PC-3 (cell line): ENCODE results near the gene SULF2. TPM values are rescaled to one million over a fixed set of nuclear protein-coding genes. Genes with fewer than 3 reads are reported as not detected.
A peak's percentile ranks its signal among the peaks of the same experiment; 100 is the strongest.

Experiments
- ATAC-seq: fragments of 200-7000 bp; cut with Tn5 transposase; 2 replicates; pipeline ENCODE4 v1.9.1; 2020; ENCODE audit warnings: mild to moderate bottlenecking, moderate library complexity
- BruUV-seq: library from RNA; stranded (reverse); fragments of 400-500 nt; replicated peaks from 2 replicates; lab custom pipeline; 2021; lab: Mats Ljungman, UMichigan
- CTCF ChIA-PET: fragments of 300-600 bp; sonication (Branson Sonifier 250); formaldehyde crosslinking; loops from one replicate; lab custom pipeline; 2022; ENCODE audit warnings: antibody characterized with exemption; lab: Charles Lee
- POLR2A ChIA-PET: fragments of 300-600 bp; sonication (Branson Sonifier 250); formaldehyde crosslinking; loops from one replicate; lab custom pipeline; 2022; ENCODE audit warnings: antibody characterized with exemption; ENCODE audit not compliant: unreplicated experiment; lab: Charles Lee
- DNase-seq: peaks from one replicate; pipeline ENCODE4 v3.0.0-alpha.2; 2015
- H2AFZ ChIP-seq: fragments of 300-600 bp; sonication (generic); 2 replicates; pipeline ENCODE4 v1.6.0; 2016; ENCODE audit warnings: antibody characterized with exemption, low read length
- H3F3A ChIP-seq: fragments of 300-600 bp; sonication (generic); one replicate; pipeline ENCODE4 v1.6.0; 2017; ENCODE audit warnings: antibody characterized with exemption, low read length, control low read depth, mild to moderate bottlenecking; ENCODE audit not compliant: unreplicated experiment
- H3K27ac ChIP-seq: fragments of 300-600 bp; sonication (generic); 2 replicates; pipeline ENCODE4 v1.5.1; 2016; ENCODE audit warnings: mild to moderate bottlenecking, low read length
- H3K27me3 ChIP-seq: fragments of 300-600 bp; sonication (generic); 2 replicates; pipeline ENCODE4 v1.6.1; 2016; ENCODE audit warnings: low read length, mixed read lengths
- H3K36me3 ChIP-seq: fragments of 300-600 bp; sonication (generic); 2 replicates; pipeline ENCODE4 v1.6.1; 2016; ENCODE audit warnings: low read depth, mixed run types, low read length, mixed read lengths
- H3K4me1 ChIP-seq: fragments of 300-600 bp; sonication (generic); 2 replicates; pipeline ENCODE4 v1.5.1; 2016; ENCODE audit warnings: low read length; ENCODE audit not compliant: insufficient read depth
- H3K4me2 ChIP-seq: fragments of 300-600 bp; sonication (generic); 2 replicates; pipeline ENCODE4 v1.6.0; 2016; ENCODE audit warnings: low read length
- H3K4me3 ChIP-seq: fragments of 300-600 bp; sonication (generic); 2 replicates; pipeline ENCODE4 v1.5.1; 2016; ENCODE audit warnings: mild to moderate bottlenecking, low read length, mixed read lengths
- H3K79me2 ChIP-seq: fragments of 300-600 bp; sonication (generic); 2 replicates; pipeline ENCODE4 v1.6.1; 2017; ENCODE audit warnings: low read length, mixed read lengths
- H3K9ac ChIP-seq: fragments of 300-600 bp; sonication (generic); 2 replicates; pipeline ENCODE4 v1.6.0; 2016; ENCODE audit warnings: mild to moderate bottlenecking, low read length
- H3K9me2 ChIP-seq: fragments of 300-600 bp; sonication (generic); replicated peaks from 2 replicates; pipeline ENCODE4 v1.6.1; 2016; ENCODE audit warnings: mixed run types, low read length, mixed read lengths
- H3K9me3 ChIP-seq: fragments of 300-600 bp; sonication (generic); 2 replicates; pipeline ENCODE4 v1.6.1; 2016; ENCODE audit warnings: low read length, mixed read lengths
- H4K20me1 ChIP-seq: fragments of 300-600 bp; sonication (generic); 2 replicates; pipeline ENCODE4 v1.6.1; 2016; ENCODE audit warnings: low read length, mixed read lengths
- CTCF ChIP-seq: fragments of 300-600 bp; sonication (generic); conservative IDR thresholded peaks from 2 replicates; pipeline ENCODE4 v1.5.1; 2017; ENCODE audit warnings: antibody characterized with exemption, low read depth, mild to moderate bottlenecking, low read length
- EZH2 ChIP-seq: fragments of 300-600 bp; sonication (generic); IDR thresholded peaks from one replicate; pipeline ENCODE4 v1.6.1; 2017; ENCODE audit warnings: antibody characterized with exemption, mild to moderate bottlenecking, low read length; ENCODE audit not compliant: unreplicated experiment
- EZH2phosphoT487 ChIP-seq: fragments of 300-600 bp; sonication (generic); IDR thresholded peaks from 2 replicates; pipeline ENCODE4 v1.6.1; 2018; ENCODE audit warnings: mild to moderate bottlenecking, antibody characterized with exemption, low read length, borderline replicate concordance
- intact Hi-C: fragments of 100-400 bp; cut with micrococcal nuclease; formaldehyde crosslinking; loops from 2 replicates; pipeline ENCODE4 v1.9.0; 2023
- total RNA-seq: library from RNA; depleted of rRNA; stranded (reverse); fragments of >200 nt; gene quantifications from 2 replicates; pipeline ENCODE4 v1.2.3, GENCODE V29; 2014

The SULF2 gene
- total RNA-seq, 1 experiment from 2014 or later = 340 TPM

- peak; percentile 18; the same call in 1 of the 2 replicates for ATAC-seq
- CTCF ChIA-PET = no interaction called here
- Histone ChIP-seq H3K9ac (no peak overlapping the region), H3K27me3 (no peaks in the 10 kb centered on the region), H3K4me1 (no peaks in the 10 kb centered on the region), H2AFZ (no peak overlapping the region), H3K9me2 (no peaks in the 10 kb centered on the region), H3K79me2 (no peaks in the 10 kb centered on the region), H3K36me3 (peaks cover 68% of the 10 kb centered on the region), H3K4me2 (no peak overlapping the region), H4K20me1 (no peaks in the 10 kb centered on the region), H3K9me3 (no peaks in the 10 kb centered on the region), H3K27ac (no peak overlapping the region), H3K4me3 (no peak overlapping the region), H3F3A (no peaks in the 10 kb centered on the region)
- intact Hi-C loops = no loop called here
- no peak for TF ChIP-seq EZH2
- no peak for TF ChIP-seq EZH2phosphoT487
- TF ChIP-seq CTCF = no peak
- POLR2A ChIA-PET = no interaction called here
- BruUV-seq = no TSS peak
- no peak for DNase-seq
Observed at GRCh38 chr20:47652301-47652700, 133.0 kb downstream of the SULF2 start.

- no peak overlapping the region for H3K9ac ChIP-seq
- no peak for DNase-seq
- no peaks in the 10 kb centered on the region for H3K9me2 ChIP-seq
- CTCF ChIA-PET = no interaction called here
- no peaks in the 10 kb centered on the region for H3F3A ChIP-seq
- no peaks in the 10 kb centered on the region for H3K27me3 ChIP-seq
- BruUV-seq = no TSS peak
- H3K9me3 ChIP-seq = no peaks in the 10 kb centered on the region
- H3K4me2 ChIP-seq = no peak overlapping the region
- TF ChIP-seq EZH2 (no peak), EZH2phosphoT487 (no peak), CTCF (no peak)
- H2AFZ ChIP-seq = no peak overlapping the region
- H3K4me3 ChIP-seq = no peak overlapping the region
- H3K79me2 ChIP-seq = no peaks in the 10 kb centered on the region
- intact Hi-C loops = no loop called here
- H3K36me3 ChIP-seq = peaks cover 44% of the 10 kb centered on the region
- ATAC-seq = no peak
- POLR2A ChIA-PET = interaction anchor here (0.5 kb wide), 1 partner anchor 17 kb away, joined by 8 read pairs; no protein-coding TSS in a partner anchor
- H3K27ac ChIP-seq = no peak overlapping the region
- no peaks in the 10 kb centered on the region for H3K4me1 ChIP-seq
- H4K20me1 ChIP-seq = no peaks in the 10 kb centered on the region
Observed at GRCh38 chr20:47648943-47649342, 136.3 kb downstream of the SULF2 start.

- ChIA-PET POLR2A (no interaction called here), CTCF (no interaction called here)
- Histone ChIP-seq H3K4me1 (no peaks in the 10 kb centered on the region), H4K20me1 (no peaks in the 10 kb centered on the region), H2AFZ (no peak overlapping the region), H3K36me3 (peaks cover 35% of the 10 kb centered on the region), H3F3A (no peaks in the 10 kb centered on the region), H3K27me3 (no peaks in the 10 kb centered on the region), H3K9me2 (no peaks in the 10 kb centered on the region), H3K9me3 (no peaks in the 10 kb centered on the region), H3K4me2 (no peak overlapping the region), H3K27ac (no peak overlapping the region), H3K9ac (no peak overlapping the region), H3K4me3 (no peak overlapping the region), H3K79me2 (no peaks in the 10 kb centered on the region)
- DNase-seq (no peak), ATAC-seq (no peak)
- intact Hi-C loops = no loop called here
- no TSS peak for BruUV-seq
- TF ChIP-seq CTCF (no peak), EZH2 (no peak), EZH2phosphoT487 (no peak)
Observed at GRCh38 chr20:47647994-47648393, 137.3 kb downstream of the SULF2 start.
